Activated T-cell treated with anti-CD3 and anti-CD28 coated beads for 4 hours (primary cell): ENCODE data around the gene LOC128125822.
"Not testable (repeated sequence)": the region's sequence is repeated elsewhere in the genome, so short reads cannot be mapped to it uniquely, and the experiment has no call there.

Experiments
- DNase-seq: peaks from one replicate; pipeline ENCODE4 v3.0.0-alpha.2; 2020

Gene LOC128125822

GRCh38 chr6:63572044-63572746 is at the start of gene LOC128125822, which contains the start of gene PTP4A1:
LOC128125822 (plus strand) TSS chr6:63572480.
PTP4A1 (plus strand) TSS chr6:63572480; CDS start chr6:63576881, 4,401 bp downstream.
- DNase-seq, result peak; percentile 92

- not testable (repeated sequence) for DNase-seq
Observed at GRCh38 chr6:63522911-63523287, 49.4 kb upstream of the LOC128125822 start.

GRCh38 chr6:63523630-63524029 is 48.6 kb upstream of the LOC128125822 start:
- DNase-seq, result no peak

- DNase-seq, result no peak
Observed at GRCh38 chr6:63525186-63525878, 46.9 kb upstream of the LOC128125822 start.

GRCh38 chr6:63526931-63527330 is 45.3 kb upstream of the LOC128125822 start:
- DNase-seq, result no peak

GRCh38 chr6:63527658-63528514 is 44.4 kb upstream of the LOC128125822 start:
- DNase-seq, result no peak

GRCh38 chr6:63529498-63529897 is 42.8 kb upstream of the LOC128125822 start:
- no peak for DNase-seq

- no peak for DNase-seq
Observed at GRCh38 chr6:63530182-63530581, 42.1 kb upstream of the LOC128125822 start.

- DNase-seq, result no peak
Observed at GRCh38 chr6:63530991-63531390, 41.3 kb upstream of the LOC128125822 start.

- DNase-seq, result no peak
Observed at GRCh38 chr6:63533026-63533425, 39.3 kb upstream of the LOC128125822 start.

GRCh38 chr6:63533952-63534351 is 38.3 kb upstream of the LOC128125822 start:
- DNase-seq, result no peak

GRCh38 chr6:63537201-63537958 is 34.9 kb upstream of the LOC128125822 start:
- DNase-seq, result no peak

GRCh38 chr6:63537959-63538300 is 34.4 kb upstream of the LOC128125822 start:
- DNase-seq, result no peak

GRCh38 chr6:63538550-63538949 is 33.7 kb upstream of the LOC128125822 start:
- no peak for DNase-seq

GRCh38 chr6:63543001-63543400 is 29.3 kb upstream of the LOC128125822 start:
- DNase-seq, result no peak

- DNase-seq, result no peak
Observed at GRCh38 chr6:63543982-63544381, 28.3 kb upstream of the LOC128125822 start.

GRCh38 chr6:63546236-63546635 is 26.0 kb upstream of the LOC128125822 start:
- no peak for DNase-seq

- no peak for DNase-seq
Observed at GRCh38 chr6:63546697-63547096, 25.6 kb upstream of the LOC128125822 start.

- no peak for DNase-seq
Observed at GRCh38 chr6:63549076-63549475, 23.2 kb upstream of the LOC128125822 start.

- no peak for DNase-seq
Observed at GRCh38 chr6:63553208-63553607, 19.1 kb upstream of the LOC128125822 start.

- no peak for DNase-seq
Observed at GRCh38 chr6:63553900-63554299, 18.4 kb upstream of the LOC128125822 start.

- no peak for DNase-seq
Observed at GRCh38 chr6:63554782-63555181, 17.5 kb upstream of the LOC128125822 start.

GRCh38 chr6:63556369-63556768 is 15.9 kb upstream of the LOC128125822 start:
- DNase-seq, result no peak
